GM18951 (cell line): ENCODE measurements around the gene SLX9.
"Not testable (repeated sequence)": the region's sequence is repeated elsewhere in the genome, so short reads cannot be mapped to it uniquely, and the experiment has no call there.

Source experiments
- POLR2A ChIP-seq: IDR thresholded peaks from 4 replicates; pipeline ENCODE4 v1.6.1; 2011; ENCODE audit warnings: mild to moderate bottlenecking; ENCODE audit not compliant: insufficient read length, insufficient read depth; ENCODE audit errors: extremely low read depth
- in situ Hi-C: fragments of 300-500 bp; cut with MboI; formaldehyde crosslinking; loops from one replicate; pipeline ENCODE4 v1.12.0; 2022; ENCODE audit warnings: low sequenced_read_pairs, mixed read lengths, inconsistent platforms; ENCODE audit not compliant: unreplicated experiment

SLX9 gene

DNA sequence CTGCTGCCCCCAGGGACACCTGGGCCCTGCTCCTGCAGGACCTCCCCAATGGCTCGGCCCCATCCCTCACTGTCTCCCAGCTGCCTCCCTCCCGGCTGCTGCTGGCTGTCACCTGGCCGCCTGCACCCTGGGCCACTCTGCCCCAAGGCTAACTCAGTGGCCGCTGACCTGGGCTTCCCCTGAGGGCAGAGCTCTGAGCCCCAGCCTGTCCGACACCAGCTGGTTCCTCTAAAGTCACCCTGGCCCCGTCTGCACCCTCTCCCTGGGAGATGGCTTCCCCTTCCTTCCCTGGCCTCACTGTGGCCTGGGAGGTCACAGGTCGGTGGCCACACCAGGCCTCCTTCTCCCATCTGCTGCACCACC, 34.1 kb upstream of the SLX9 start:
- TF ChIP-seq POLR2A, result no peak
- in situ Hi-C loops, result no loop called here

DNA sequence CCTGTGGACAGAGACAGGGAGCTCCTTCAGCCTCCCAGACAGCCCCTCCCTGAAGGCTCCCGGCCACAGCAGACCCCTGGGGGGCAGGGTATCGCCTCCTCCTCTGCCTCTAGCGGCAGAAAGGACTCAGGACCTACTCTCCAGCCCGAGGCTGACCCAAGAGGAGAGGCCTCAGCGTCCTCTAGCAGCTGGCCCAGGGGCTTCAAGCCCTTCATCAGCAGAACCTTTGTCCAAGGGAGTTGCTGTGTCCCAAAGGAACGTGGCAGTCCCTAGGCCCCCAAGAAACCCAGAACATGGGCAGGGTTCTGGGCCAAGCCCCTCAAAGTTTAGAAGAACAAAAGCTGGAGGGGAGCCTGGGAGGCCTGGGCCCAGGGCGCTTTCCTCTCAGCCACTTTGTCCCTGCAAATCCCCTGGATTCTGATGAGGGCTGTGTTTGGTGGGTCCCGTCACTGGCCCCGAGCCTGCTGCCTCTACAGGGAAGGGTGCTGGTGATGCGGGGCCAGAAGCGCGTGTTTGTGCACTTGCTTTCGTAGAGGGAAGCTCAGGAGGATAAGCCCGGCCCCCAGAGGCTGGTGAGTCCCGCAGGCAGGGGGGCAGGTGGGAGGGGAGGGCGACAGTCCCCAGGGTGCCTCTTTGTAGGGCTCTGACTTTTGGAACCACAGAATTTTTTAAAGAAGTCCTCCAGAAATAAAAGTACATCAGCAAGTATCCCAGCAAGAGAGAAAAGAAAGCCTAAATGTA, 32.4 kb upstream of the SLX9 start:
- in situ Hi-C loops, result no loop called here
- TF ChIP-seq POLR2A, result no peak

DNA sequence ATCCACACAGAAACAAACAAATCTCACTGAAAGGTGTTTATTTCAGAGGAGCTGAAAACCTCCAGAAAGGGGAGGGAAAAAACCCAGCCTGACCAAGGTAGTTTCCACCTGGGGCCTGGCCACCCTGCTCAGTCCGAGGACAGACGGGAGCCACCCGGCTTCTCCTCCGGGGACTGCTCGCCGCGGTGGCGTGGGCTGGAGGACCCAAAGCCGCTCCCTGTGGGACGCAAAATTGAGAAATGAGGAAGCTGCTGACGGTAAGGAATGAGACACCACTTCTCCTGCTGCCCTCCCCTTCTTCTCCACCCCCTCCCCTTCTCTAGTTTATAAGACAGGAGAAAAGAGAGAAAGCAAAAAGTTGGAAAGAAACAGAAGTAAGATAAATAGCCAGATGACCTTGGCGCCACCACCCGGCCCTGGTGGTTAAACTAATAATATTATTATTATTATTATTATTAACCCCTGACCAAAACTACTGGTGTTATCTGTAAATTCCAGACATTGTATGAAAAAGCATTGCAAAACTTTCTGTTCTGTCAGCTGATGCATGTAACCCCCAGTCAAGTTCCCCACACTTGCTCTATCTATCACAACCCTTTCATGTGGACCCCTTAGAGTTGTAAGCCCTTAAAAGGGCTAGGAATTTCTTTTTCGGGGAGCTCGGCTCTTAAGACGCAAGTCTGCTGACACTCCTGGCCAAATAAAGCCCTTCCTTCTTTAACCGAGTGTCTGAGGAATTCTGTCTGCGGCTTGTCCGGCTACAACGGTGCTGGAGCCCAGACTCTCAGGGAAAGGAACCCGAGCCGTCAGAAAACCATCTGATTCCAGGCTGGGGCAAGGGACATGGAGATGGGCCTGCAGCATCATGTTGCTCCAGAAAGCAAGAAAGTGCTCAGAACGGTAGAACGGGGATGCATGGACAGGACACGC, 31.6 kb upstream of the SLX9 start:
- in situ Hi-C loops, result no loop called here
- TF ChIP-seq POLR2A, result no peak

- in situ Hi-C loops, result no loop called here
- TF ChIP-seq POLR2A, result no peak
Observed at GRCh38 chr21:44908908-44909307, 30.9 kb upstream of the SLX9 start.

DNA sequence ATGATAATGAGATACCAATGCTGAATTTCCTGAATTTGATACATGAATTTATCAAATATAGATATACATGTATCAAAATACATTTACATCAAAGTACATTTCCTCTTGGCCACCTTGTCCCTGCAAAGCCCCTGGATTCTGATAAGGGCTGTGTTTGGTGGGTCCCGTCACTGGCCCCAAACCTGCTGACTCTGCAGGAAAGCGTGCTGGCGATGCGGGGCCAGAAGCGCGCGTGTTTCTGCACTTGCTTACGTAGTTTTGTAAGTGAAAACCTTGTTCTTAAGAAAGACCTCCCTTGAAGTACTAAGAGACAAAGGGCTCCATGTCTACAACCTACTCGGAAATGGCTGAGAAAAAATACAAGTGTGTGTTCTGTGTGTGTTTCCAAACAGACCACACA, 30.1 kb upstream of the SLX9 start:
- in situ Hi-C loops, result no loop called here
- no peak for TF ChIP-seq POLR2A

DNA sequence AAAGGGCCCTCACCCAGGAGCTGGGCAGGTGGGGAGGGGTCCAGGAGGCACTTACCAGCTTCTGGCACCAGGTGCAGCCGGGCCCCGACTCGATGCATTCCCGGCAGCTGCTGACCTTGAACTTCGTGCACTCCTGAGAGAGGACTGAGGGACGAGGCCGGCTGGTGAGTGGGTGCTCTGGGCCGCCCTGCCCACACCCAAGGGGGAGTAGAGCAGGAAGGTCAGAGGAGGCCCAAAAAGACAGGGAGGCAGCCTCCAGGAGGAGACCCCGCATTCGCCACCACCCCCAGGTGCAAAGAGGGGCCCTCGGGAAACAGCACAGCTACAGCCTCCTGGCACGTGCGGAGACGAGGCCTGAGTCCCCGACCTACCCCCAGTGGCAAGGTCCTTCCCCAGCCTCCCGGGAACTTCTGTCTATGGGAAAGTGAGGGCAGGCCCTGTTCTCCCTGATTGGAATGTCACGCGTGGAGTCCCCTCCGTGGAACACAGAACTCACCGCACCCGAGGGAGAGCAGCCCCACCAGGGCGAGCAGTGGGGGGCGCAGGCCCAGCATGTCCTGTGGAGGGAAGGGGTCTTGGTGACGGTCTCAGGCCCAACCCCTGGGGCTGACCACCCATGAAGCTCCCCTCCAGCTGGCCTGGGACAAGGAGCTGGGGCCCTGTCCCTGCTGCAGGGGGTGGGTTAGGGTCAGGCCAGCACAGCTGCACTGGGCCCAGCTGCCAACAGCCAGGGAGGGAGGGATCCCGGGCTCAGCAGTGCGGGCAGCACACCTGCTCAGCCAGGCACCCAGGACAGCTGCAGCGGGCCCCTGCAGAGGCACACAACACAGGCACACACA, 29.4 kb upstream of the SLX9 start:
- TF ChIP-seq POLR2A, result no peak
- in situ Hi-C loops, result no loop called here

DNA sequence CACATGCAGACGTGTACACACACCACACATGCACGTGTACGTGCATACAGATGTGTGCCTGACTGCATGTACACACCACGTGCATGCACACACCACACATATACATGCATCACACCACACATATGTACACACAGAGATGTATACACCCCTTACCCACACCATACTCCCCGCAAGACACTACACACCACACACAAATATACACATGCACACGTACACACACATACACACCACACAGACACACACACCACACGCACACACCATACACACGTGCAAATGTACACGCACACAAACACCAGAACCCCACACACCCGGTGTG, 28.8 kb upstream of the SLX9 start:
- in situ Hi-C loops, result no loop called here

GRCh38 chr21:44911384-44912157, 28.3 kb upstream of the SLX9 start:
- in situ Hi-C loops, result no loop called here

More for the DNA sequence above, 28.8 kb upstream of the SLX9 start:
- TF ChIP-seq POLR2A, result no peak

GRCh38 chr21:44912158-44912473, 27.7 kb upstream of the SLX9 start:
- in situ Hi-C loops, result no loop called here
- no peak for TF ChIP-seq POLR2A

More at GRCh38 chr21:44911384-44912157, 28.3 kb upstream of the SLX9 start:
- no peak for TF ChIP-seq POLR2A

- TF ChIP-seq POLR2A, result peak; percentile 4
- in situ Hi-C loops, result not testable (repeated sequence)
Observed at GRCh38 chr21:44912506-44913412, 27.1 kb upstream of the SLX9 start.

DNA sequence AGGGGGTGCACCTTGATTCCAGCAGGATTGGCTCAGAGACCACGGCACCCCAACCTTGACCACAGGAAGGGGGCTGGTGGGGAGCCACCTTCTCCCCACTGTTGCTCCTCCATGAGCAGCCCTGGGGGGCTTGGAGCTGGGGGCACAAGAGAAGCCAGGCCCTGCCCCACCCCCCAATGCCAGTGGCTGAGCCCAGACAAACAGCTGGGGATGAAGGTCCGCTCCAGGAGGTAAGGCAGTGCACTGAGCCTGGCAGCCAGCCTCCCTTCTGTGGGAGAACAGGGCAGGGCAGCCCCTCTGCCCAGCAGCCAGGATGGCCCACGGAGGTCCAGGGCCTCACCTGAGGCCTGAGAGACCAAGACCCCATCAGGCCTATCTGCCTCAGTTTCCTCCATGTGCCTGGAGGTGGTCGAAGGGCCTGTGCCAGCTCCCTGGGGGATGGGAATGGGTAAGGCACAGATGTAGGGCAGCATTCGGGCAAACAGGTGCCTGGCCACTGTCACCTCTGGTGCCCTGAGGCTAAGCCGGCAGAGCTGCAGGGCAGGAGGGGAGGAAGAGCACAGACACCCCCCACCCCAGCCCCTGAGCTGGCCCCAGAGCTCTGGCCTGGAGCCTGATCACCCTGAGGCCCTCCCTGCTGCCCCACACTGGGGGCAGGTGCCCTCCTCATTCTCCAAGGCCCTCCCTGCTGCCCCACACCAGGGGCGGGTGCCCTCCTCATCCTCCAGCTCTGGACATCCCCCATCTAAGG, 26.2 kb upstream of the SLX9 start:
- peak; percentile 4 for TF ChIP-seq POLR2A
- in situ Hi-C loops, result no loop called here
